Left colon (tissue), 2 donors: ENCODE results near the gene MBTD1. TPM values are rescaled to one million over a fixed set of nuclear protein-coding genes. Genes with fewer than 3 reads are reported as not detected.
"Not testable (repeated sequence)": the region's sequence is repeated elsewhere in the genome, so short reads cannot be mapped to it uniquely, and the experiment has no call there.

Experiments used
- ATAC-seq: fragments of 200-7000 bp; cut with Tn5 transposase; one replicate; pipeline ENCODE4 v1.9.1; 2020; ENCODE audit warnings: mild to moderate bottlenecking, moderate library complexity
- DNase-seq, 2 donors: peaks; one replicate each; pipeline ENCODE4 v3.0.0-alpha.2; 2020
- intact Hi-C, 2 donors: fragments of 100-400 bp; cut with DNase I in 1 of 2; cut with micrococcal nuclease in 1 of 2; formaldehyde crosslinking; loops; one replicate each; pipeline versions ENCODE4 v1.11.2 to v1.14.0; 2022; cut with DNase I, micrococcal nuclease
- total RNA-seq, 2 donors: library from RNA; stranded (reverse); fragmentation: NEBNext Ultra II Directional; extraction: Animal tissue kit (Norgen Biotek cat#: 25700); gene quantifications; one replicate each; pipeline ENCODE4 v1.2.1, GENCODE V29; 2021
- donor health status: DM: no; HTN: no; CAD: no.
- donor health status: DM: yes; HTN: yes; CAD: no.

MBTD1 gene
- total RNA-seq, 2 donors from 2014 or later: 13.1 to 14.8 TPM

GRCh38 chr17:51257150-51258081 is 2.4 kb downstream of the MBTD1 start:
- intact Hi-C loops: no loop called here
- ATAC-seq: no peak
- DNase-seq: no peak

- intact Hi-C loops: no loop called here
- ATAC-seq (no peak), DNase-seq (no peak)
Measured at GRCh38 chr17:51256101-51256500, 3.7 kb downstream of the MBTD1 start.

- no peak for ATAC-seq
- no peak for DNase-seq
- intact Hi-C loops: no loop called here
Measured at GRCh38 chr17:51255673-51256072, 4.2 kb downstream of the MBTD1 start.

- no peak for DNase-seq
- no peak for ATAC-seq
- intact Hi-C loops: no loop called here
Measured at GRCh38 chr17:51251010-51251409, 8.8 kb downstream of the MBTD1 start.

GRCh38 chr17:51250314-51250840 is 9.5 kb downstream of the MBTD1 start:
- intact Hi-C loops: no loop called here
- ATAC-seq: no peak

GRCh38 chr17:51245535-51245934 is 14.3 kb downstream of the MBTD1 start:
- ATAC-seq (no peak), DNase-seq (no peak)
- intact Hi-C loops: no loop called here

More at GRCh38 chr17:51250314-51250840, 9.5 kb downstream of the MBTD1 start:
- DNase-seq: no peak

GRCh38 chr17:51244041-51244440 is 15.8 kb downstream of the MBTD1 start:
- ATAC-seq: no peak
- intact Hi-C loops: no loop called here
- DNase-seq: no peak

- intact Hi-C loops: no loop called here
- DNase-seq (no peak), ATAC-seq (no peak)
Measured at GRCh38 chr17:51240275-51240674, 19.6 kb downstream of the MBTD1 start.

- no peak for DNase-seq
- intact Hi-C loops: no loop called here
- ATAC-seq: peak; percentile 74
Measured at GRCh38 chr17:51238255-51238887, 21.5 kb downstream of the MBTD1 start.

- intact Hi-C loops: no loop called here
- ATAC-seq: no peak
- DNase-seq: no peak
Measured at GRCh38 chr17:51234162-51234561, 25.7 kb downstream of the MBTD1 start.

GRCh38 chr17:51231999-51232398 is 27.9 kb downstream of the MBTD1 start:
- DNase-seq: no peak
- intact Hi-C loops: no loop called here
- ATAC-seq: no peak

GRCh38 chr17:51230306-51230705 is 29.5 kb downstream of the MBTD1 start:
- DNase-seq (no peak), ATAC-seq (no peak)
- intact Hi-C loops: no loop called here

GRCh38 chr17:51229889-51230288 is 30.0 kb downstream of the MBTD1 start:
- intact Hi-C loops: no loop called here
- ATAC-seq: no peak

GRCh38 chr17:51228161-51228560 is 31.7 kb downstream of the MBTD1 start:
- intact Hi-C loops: no loop called here
- no peak for ATAC-seq
- no peak for DNase-seq

More at GRCh38 chr17:51229889-51230288, 30.0 kb downstream of the MBTD1 start:
- DNase-seq: no peak

GRCh38 chr17:51225523-51225922 is 34.3 kb downstream of the MBTD1 start:
- intact Hi-C loops, DNase-seq: not testable (repeated sequence)
- peak; percentile 74 for ATAC-seq

- ATAC-seq (peak; percentile 78), DNase-seq (no peak)
- intact Hi-C loops: no loop called here
Measured at GRCh38 chr17:51224402-51225262, 35.2 kb downstream of the MBTD1 start.

- intact Hi-C loops: no loop called here
- ATAC-seq: no peak
- no peak for DNase-seq
Measured at GRCh38 chr17:51221322-51221721, 38.5 kb downstream of the MBTD1 start.

- intact Hi-C loops: no loop called here
- DNase-seq: no peak
- no peak for ATAC-seq
Measured at GRCh38 chr17:51217946-51218345, 41.9 kb downstream of the MBTD1 start.

- DNase-seq (no peak), ATAC-seq (no peak)
- intact Hi-C loops: no loop called here
Measured at GRCh38 chr17:51214920-51215319, 44.9 kb downstream of the MBTD1 start.
